CD4-positive, alpha-beta T cell treated with Interleukin-12 subunit alpha and Interleukin-12 subunit beta, for 1 hour (primary cell): ENCODE results near the gene OTOGL.
"Not testable (repeated sequence)": the region's sequence is repeated elsewhere in the genome, so short reads cannot be mapped to it uniquely, and the experiment has no call there.

Experiments
- DNase-seq: peaks from one replicate; pipeline ENCODE4 v3.0.0-alpha.2; 2020

OTOGL gene

DNA sequence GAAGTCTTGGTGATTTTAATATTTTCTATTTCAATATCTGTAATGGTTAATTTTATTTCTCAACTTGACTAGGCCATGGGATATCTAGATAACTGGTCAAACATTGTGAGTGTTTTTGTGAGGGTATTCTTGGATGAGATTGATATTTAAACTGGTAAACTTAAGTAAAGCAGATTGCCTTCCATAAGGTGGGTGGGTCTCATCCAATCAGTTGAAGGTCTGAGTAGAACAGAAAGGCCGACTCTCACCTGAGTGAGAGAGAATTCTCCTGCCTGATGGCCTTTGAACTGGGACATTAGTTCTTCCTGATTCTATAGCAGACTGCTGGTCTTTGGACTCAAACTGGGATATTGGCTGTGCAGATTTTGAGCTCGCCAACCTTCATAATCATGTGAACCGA, 36.3 kb downstream of the OTOGL start:
- DNase-seq = no peak

GRCh38 chr12:80140005-80140404, 40.7 kb downstream of the OTOGL start:
- DNase-seq = no peak

DNA sequence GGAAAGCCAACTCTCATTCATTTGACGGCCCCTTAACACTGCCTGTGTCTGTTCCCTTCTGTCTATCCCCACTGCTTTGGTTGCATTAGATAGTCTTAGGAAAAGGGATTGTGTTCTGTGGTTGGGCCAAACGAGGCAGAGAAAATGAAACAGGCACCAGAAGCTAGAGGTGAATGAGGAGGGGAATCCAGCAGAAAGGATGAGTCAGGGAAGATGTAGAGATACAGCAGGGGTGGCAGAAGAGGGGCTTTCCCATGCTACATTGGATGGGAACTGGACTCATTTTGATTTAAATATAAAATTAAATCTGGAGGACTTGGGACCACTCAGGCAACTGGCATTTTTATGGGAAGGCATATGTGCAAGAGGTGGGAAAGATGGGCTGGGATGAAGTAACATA, 43.3 kb downstream of the OTOGL start:
- DNase-seq = no peak

DNA sequence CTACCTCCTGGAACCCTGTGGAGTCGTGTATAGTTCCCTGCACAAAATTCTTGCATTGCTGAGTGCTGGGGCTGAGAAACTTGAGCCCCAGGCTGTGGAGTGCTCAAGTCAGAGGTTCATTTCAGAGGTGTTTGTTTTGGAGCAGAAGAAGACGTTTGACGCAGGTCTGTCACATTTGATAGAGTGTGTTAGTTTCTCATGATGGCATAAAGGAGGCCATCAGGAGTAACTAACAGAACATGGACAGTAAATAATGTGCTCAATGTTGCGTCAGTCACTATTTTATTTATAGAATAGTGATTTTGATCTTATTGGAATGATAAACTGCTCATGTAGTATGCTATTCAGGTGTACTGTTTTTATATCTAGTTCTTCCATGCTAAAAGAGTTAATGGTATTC, 44.2 kb downstream of the OTOGL start:
- no peak for DNase-seq

- not testable (repeated sequence) for DNase-seq
Measured at GRCh38 chr12:80149547-80150313, 50.4 kb downstream of the OTOGL start.

DNA sequence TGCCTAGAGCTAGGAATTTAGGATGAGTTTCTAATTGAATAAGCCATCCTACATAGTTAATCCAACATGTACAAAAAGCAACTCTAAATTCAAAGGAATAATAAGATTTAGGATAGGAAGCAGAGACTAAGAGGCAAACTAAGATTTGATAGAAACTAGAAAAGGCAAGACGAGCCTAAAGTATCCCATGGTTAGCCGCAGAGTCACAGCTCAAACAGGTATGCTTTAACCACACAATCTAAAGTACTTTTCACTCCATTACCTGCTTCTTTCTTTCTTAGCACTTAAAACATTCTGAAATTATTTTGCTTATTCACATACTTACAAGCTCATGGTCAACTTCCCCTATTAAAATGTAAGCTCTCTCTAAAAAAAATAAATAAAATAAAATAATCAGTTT, 51.8 kb downstream of the OTOGL start:
- DNase-seq = no peak

- DNase-seq = no peak
Measured at GRCh38 chr12:80154261-80154660, 54.9 kb downstream of the OTOGL start.

- no peak for DNase-seq
Measured at GRCh38 chr12:80156306-80156705, 57.0 kb downstream of the OTOGL start.

GRCh38 chr12:80157645-80158044, 58.3 kb downstream of the OTOGL start:
- DNase-seq = no peak

DNA sequence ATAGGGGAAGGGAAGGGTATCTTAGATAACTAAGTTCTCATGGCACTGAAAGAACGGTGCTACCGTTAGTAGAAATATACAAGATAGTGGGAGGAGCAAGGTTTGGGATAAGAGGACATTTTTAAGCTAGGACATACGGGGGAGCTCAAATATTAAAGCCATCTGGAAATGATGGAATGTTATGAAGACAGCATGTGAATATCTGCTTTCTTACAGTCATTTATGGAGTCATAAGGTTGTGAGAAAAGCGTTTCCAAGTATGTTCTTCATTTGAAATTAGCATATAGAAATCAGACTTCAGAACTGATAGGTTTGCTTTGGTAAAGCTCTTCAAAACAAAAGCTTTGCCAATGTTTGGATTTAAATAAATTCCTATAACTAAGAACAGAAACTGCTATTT, 62.3 kb downstream of the OTOGL start:
- no peak for DNase-seq

DNA sequence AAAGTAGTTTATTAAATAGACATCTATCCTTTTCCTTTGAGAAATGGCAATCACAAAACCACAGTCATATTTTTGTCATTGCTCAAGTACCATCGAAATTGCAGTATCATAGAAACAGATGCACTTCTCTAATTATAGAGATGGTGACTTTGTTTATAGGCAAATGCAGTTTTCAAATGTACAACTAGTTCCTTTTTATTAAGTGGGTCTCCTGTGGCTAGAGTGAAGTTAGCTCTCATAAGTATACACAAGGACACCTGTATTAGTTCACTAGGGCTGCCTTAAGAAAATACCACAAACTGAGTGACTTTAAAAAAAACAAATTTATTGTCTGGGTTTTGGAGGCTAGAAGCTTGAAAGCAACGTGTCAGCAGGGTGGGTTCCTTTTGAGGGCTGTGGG, 62.8 kb downstream of the OTOGL start:
- no peak for DNase-seq

DNA sequence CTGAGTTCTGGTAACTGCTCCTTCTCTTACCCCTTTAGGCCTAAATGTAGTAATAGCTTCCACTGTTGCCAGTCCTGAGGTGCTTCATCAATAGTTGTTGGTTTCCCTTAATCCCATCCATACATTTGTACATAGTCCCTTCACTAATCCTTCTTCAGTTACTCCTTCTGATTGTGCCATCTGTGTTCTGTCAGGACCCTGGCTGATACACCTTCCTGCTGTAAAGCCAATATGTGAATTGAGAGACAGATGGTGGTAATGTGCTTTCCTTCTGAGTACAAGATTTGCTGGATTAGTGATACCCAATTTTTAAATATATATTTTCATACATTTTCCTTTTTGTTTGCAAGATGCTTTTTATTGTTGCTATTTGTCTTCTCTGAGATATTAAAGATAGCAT, 66.4 kb downstream of the OTOGL start:
- DNase-seq = no peak

DNA sequence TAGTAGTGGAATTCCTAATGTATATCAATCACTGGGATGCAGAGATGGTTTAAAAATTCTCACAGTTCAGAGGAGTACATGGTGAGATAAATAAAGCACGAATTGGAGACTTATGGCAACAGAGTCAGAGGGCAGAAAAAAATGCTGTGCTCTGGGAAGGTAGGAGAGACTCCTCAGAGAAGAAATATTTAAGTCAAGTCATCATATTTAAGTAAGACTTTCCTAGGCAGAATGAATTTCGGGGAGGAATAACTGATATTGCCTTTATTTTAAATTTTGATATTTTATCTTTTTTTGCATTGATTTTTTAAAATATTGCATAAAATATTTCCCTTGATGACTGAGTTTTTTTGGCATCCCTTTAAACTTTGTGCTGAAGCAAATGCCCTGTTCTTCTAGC, 67.4 kb downstream of the OTOGL start:
- DNase-seq = no peak

DNA sequence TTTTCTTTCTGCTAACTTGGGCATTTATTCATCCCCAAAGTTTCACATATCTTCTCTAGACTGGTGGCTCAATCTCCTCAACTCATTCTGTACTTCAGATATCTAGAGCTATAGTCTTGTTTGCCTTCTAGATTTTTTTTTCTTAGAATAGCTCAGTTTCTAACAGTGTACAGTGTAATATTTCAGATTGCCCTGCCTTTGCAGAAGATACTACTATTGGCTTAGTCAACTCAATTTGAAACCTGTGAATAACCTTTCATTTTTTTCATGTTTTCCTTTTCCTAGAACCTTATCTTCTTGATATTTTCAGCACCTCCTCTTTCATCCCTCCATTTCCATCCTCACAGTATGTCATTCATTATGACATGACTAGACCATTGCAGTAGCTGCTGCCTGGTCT, 69.6 kb downstream of the OTOGL start:
- no peak for DNase-seq

- DNase-seq = no peak
Measured at GRCh38 chr12:80170915-80171314, 71.6 kb downstream of the OTOGL start.

DNA sequence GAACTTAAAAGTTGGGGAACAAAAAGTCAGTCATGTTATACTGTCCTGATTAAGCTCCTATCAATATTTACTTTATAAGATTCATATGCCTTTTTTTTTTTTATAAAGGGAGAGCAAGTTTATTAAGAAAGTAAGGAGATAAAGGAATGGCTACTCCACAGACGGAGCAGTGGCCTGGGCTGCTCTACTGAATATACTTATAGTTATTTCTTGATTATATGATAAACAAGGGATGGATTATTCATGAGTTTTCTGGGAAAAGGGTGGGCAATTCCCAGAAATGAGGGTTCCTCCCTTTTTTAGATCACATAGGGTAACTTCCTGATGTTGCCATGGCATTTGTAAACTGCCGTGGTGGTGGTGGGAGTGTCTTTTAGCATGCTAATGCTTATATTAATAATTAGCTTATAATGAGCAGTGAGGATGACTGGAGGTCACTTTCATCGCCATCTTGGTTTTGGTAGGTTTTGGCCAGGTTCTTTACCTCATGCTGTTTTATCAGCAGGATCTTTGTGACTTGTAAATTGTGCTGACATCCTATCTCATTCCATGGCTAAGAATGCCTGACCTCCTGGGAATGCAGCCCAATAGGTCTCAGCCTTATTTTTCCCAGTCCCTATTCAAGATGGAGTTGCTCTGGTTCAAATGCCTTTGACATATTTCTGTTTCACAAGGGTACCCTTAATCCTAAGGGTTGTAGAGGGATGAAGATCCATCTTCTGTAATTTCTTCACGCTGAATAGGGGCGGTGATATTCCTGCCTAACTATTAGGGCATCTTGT, 73.9 kb downstream of the OTOGL start:
- DNase-seq = no peak

GRCh38 chr12:80175307-80175930, 76.1 kb downstream of the OTOGL start:
- no peak for DNase-seq

DNA sequence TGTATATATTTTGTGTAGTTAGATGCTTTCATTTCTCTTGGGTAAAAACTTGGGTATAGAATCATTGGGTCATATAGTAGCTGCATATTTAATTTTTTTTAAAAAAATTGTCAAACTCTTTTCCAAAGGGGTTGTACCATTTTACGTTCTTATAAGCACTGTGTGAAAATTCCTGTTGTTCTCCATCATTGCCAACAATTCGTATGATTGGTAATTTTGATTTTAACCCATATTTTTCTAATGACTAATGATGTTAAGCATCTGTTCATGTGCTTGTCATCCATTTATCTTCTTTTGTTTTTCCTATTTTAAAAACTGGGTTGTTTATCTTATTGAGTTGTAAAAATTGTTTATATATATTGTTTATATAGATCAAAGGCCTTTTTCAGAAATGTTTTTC, 77.4 kb downstream of the OTOGL start:
- no peak for DNase-seq

DNA sequence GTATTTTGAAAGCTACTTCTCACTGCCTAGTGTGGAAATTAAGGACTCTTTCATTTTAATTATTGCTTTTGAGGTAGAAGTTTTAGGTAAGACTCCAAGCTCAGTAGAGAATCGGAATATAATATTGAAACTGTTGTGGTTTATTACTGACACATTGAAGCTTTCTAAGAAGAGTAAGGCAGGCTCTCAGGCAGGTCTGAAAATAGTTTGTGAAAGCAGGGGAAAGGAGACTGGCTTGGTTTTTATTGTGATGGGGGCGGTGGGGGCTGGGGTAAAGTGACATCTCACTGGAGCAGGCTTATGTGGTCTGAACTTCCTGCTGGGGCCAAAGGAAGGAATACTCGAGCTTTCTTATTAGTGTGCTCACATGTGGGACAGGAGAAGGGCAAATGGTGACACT, 79.5 kb downstream of the OTOGL start:
- no peak for DNase-seq

- no peak for DNase-seq
Measured at GRCh38 chr12:80183939-80184338, 84.6 kb downstream of the OTOGL start.

GRCh38 chr12:80184926-80185325, 85.6 kb downstream of the OTOGL start:
- no peak for DNase-seq

DNA sequence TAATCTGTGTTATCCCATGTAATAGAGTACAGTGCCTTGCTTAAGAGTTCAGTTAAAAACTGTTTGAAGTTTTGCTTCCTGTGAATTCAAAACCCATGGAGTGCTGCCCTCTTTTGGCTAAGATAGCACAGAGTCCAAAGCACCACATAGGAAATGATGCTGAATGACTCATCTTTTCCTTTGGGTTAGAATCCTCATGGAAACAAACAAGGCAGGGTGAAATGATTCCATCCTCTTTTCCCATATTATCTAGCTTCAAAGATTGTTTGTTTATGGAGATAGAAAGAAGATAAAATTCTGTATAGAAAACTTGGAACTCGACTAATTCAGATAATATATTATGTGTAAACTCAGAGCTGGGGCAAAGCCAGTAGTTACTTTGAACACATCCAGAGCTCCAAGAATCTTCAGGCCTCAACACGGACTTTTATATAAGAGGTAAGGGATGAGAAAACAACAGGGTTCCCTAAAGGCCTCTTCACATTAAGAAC, 87.4 kb downstream of the OTOGL start:
- DNase-seq = peak; percentile 49

DNA sequence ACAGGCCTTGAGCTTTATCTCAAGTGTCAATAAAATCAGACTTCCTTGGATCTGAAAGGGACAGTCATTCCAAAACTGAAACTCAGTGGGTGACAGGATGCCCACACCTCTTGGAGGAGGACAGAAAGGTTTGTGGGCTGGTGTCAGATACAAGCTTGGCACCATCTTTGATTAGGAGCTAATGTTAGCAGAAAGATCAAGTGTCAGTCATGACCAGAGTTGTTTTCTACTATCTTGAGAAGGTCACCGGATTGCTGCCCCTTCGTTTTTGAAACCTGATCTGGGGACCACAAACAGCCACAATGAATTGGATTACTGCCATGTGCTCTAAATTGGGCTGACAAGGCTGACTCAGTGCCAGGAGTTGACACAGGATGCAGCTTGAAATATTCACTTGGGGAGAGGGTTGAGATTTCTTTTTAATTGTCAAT, 88.3 kb downstream of the OTOGL start:
- no peak for DNase-seq

- no peak for DNase-seq
Measured at GRCh38 chr12:80188576-80188975, 89.2 kb downstream of the OTOGL start.
